Measurements from ENCODE around the gene EIF2AK3.

The EIF2AK3 gene

DNA sequence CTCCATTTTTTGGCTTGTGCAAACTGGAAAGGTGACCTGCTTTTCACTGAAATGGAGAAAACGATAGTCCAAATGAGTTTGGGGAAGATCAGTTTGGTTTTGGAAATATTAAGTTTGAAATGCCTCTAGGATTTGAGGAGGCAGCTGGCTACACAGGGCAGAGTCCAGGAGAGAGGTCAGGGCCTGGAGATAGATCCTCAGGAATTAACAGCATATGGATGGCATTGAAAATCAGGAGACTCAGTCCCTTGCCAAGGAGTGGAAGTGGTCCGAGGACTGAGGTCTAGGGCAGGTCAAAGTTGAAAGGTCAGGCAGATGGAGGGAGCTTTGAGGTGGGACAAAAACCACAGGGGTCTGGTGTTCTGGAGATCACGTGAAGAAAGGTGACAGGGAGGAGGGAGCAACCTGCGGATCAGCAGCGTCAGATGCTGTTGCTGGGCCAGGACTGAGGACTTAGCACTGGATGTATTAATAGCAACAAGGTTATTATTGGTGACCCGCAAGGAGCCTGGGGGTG lies 83.7 kb downstream of the EIF2AK3 start:
- TF ChIP-seq CTCF (IDR thresholded peaks at IDR 0.05): no peak
- peaks cover 6% of the 10 kb centered on the region for H3K27me3 Mint-ChIP-seq (ENCODE audit: low read depth, poor library complexity)
- H3K4me1 Mint-ChIP-seq: no peaks in the 10 kb centered on the region
- DNase-seq: no peak
- peaks cover 17% of the 10 kb centered on the region for H3K9me3 Mint-ChIP-seq
- peaks cover 3% of the 10 kb centered on the region for H3K36me3 Mint-ChIP-seq (ENCODE audit: low read depth)
- no peak overlapping the region for H3K4me3 Mint-ChIP-seq
- no peak overlapping the region for H3K27ac Mint-ChIP-seq

DNA sequence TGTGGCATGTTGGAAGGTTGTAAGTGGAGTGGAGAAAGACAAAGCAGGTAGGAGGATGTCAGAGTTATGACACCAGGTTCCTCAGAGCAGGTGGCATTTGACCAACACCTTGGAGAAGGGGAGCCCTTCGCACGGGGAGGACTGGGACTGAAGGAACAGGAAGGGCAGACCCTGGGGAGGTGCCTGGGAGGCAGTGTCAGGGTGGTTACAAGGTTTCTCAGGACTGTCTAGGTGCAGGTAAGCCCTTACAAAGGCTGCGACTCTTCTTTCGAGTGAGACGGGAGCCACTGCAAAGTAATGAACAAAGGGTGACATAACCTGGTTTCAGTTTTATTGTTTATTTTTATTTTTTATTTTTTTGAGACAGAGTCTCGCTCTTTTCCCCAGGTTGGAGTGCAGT lies 84.6 kb downstream of the EIF2AK3 start:
- Mint-ChIP-seq H3K4me3 (no peak overlapping the region), H3K9me3 (peaks cover 17% of the 10 kb centered on the region), H3K4me1 (peaks cover 9% of the 10 kb centered on the region), H3K27me3 (ENCODE audit: low read depth, poor library complexity) (peaks cover 6% of the 10 kb centered on the region), H3K27ac (no peak overlapping the region), H3K36me3 (ENCODE audit: low read depth) (peaks cover 3% of the 10 kb centered on the region)
- DNase-seq: no peak
- no peak for TF ChIP-seq CTCF (IDR thresholded peaks at IDR 0.05)

DNA sequence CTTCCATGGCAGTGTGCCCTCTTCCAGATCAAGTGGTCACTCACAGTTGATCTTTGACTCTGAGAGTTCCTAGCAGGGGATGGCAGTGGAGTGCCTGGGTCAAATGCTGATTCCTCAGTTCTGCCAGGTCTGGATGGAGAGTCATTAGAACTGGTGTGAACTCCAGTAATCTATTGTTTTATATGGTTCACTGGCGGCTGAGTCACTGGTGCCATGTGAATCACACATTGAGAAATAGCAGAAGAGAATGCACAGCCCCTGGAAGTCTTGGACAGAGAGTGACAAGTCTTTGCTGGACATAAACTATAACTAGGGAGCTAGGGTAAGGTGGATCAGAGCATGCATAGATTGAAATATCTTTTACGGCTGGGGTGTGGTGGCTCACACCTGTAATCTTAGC lies 86.9 kb downstream of the EIF2AK3 start:
- no peak overlapping the region for H3K27ac Mint-ChIP-seq
- H3K27me3 Mint-ChIP-seq (ENCODE audit: low read depth, poor library complexity): peaks cover 6% of the 10 kb centered on the region
- peaks cover 10% of the 10 kb centered on the region for H3K4me1 Mint-ChIP-seq
- peaks cover 17% of the 10 kb centered on the region for H3K9me3 Mint-ChIP-seq
- DNase-seq: no peak
- no peak for TF ChIP-seq CTCF (IDR thresholded peaks at IDR 0.05)
- H3K4me3 Mint-ChIP-seq: no peak overlapping the region
- H3K36me3 Mint-ChIP-seq (ENCODE audit: low read depth): peaks cover 3% of the 10 kb centered on the region

DNA sequence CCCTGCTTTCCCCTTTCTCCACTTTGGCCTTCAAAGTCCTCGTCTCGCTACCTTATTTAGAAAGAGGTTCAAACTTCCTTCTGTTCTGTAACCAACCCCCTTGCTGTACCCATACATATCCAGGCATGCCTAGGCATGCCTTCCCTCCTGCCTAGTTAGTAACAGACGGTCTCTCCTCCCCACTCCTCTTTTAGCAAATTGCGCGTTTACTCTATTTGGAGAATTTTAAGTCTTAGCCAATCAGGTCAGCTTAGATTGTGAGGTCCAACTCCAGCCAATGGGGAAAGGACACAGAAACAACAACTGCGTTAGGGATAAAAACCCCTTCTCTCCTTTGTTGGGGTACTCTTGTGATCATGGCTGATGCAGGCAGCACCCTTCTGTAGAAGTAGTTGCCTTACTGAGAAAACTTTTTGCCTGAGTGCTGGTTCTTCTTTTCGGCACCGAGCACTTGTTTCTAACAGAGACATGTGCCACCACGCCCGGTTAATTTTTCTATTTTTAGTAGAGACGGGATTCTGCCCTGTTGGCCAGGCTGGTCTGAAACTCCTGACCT lies 88.8 kb downstream of the EIF2AK3 start:
- H3K36me3 Mint-ChIP-seq (ENCODE audit: low read depth): peaks cover 3% of the 10 kb centered on the region
- no peak overlapping the region for H3K27ac Mint-ChIP-seq
- peaks cover 10% of the 10 kb centered on the region for H3K4me1 Mint-ChIP-seq
- DNase-seq: no peak
- H3K4me3 Mint-ChIP-seq: no peak overlapping the region
- no peak for TF ChIP-seq CTCF (IDR thresholded peaks at IDR 0.05)
- H3K9me3 Mint-ChIP-seq: peaks cover 20% of the 10 kb centered on the region
- peaks cover 4% of the 10 kb centered on the region for H3K27me3 Mint-ChIP-seq (ENCODE audit: low read depth, poor library complexity)

GRCh38 chr2:88537640-88538039 lies 89.6 kb downstream of the EIF2AK3 start:
- no peak for TF ChIP-seq CTCF (IDR thresholded peaks at IDR 0.05)
- Mint-ChIP-seq H3K36me3 (ENCODE audit: low read depth) (peaks cover 3% of the 10 kb centered on the region), H3K4me3 (no peak overlapping the region), H3K4me1 (peaks cover 10% of the 10 kb centered on the region), H3K27me3 (ENCODE audit: low read depth, poor library complexity) (peaks cover 4% of the 10 kb centered on the region), H3K27ac (no peak overlapping the region), H3K9me3 (peaks cover 20% of the 10 kb centered on the region)
- no peak for DNase-seq

GRCh38 chr2:88530081-88530480 lies 97.2 kb downstream of the EIF2AK3 start:
- H3K4me3 Mint-ChIP-seq: no peak overlapping the region
- peaks cover 3% of the 10 kb centered on the region for H3K9me3 Mint-ChIP-seq
- H3K27ac Mint-ChIP-seq: no peak overlapping the region
- H3K4me1 Mint-ChIP-seq: no peaks in the 10 kb centered on the region
- peaks cover 5% of the 10 kb centered on the region for H3K27me3 Mint-ChIP-seq (ENCODE audit: low read depth, poor library complexity)
- TF ChIP-seq CTCF (IDR thresholded peaks at IDR 0.05): no peak
- DNase-seq: no peak
- H3K36me3 Mint-ChIP-seq (ENCODE audit: low read depth): no peaks in the 10 kb centered on the region
